Stimulated activated CD4-positive, alpha-beta T cell treated with anti-CD3 and anti-CD28 coated beads, TNF-alpha, amount 100 ng/mL, for 1 hour (primary cell): ENCODE data around the gene MLC1.

Experiments used
- DNase-seq, 3 donors: peaks; one replicate each; pipeline ENCODE4 v3.0.0-alpha.2; 2020; ENCODE audit warnings: low read depth in 3 of 3, low spot score in 1 of 3

MLC1 gene

DNA sequence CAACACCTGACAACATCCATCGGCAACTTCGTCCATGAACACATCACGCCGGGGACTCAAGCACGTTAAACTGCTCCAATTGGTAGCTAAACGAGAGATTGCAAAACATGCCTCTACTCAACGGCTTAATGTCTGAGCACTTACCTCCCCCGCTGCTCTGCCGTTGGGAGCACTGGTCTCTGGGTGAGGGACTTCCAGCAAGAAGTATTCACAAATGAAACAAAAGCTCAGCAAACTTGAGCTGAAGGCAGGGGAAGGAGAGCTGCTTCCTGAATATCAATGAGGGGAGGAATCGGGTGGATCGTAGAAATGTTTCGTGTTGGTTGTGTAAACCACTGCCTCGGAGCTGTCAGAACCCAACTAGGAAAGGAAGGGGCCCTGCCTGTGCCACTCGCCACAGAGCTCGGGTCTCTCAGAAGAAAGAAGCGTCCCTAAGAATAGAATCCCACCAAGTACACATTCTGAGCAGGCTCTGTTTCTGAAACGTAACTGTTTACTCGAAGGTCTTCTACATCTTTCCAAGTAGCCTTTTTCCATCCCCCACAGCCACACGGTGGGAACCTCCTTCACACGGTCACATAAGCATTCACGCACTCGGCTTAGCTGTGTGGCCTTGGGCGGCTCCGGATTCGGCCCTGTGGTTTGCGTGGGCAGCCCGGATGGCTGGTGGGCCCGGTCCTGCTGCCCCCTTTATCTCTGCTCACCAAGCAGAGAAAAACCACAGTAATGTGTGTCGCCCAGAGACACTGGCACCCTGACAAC lies at the start of gene MLC1:
TSS of gene MLC1 (minus strand) at position 216 of the 762 bp plus-strand sequence. CDS start 524 bp downstream, outside the sequence.
- no peak for DNase-seq

DNA sequence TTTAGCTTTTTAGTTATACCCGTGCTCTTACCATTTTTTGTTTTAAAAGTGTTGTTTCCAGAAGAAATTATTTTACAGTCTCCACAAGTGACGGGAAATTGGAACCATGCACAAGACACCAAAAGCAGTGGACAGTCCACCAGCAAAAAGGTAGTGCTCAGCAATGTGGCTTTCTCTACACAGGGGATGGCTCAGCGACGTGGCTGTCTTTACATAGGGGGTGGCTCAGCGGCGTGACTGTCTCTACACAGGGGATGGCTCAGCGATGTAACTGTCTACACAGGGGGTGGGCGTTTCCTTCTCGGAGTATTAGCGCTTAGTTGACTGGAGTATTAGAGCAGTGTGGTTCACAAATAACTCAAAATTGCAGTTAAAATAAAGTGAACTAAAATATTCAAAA lies 49.3 kb upstream of the MLC1 start:
- no peak for DNase-seq

DNA sequence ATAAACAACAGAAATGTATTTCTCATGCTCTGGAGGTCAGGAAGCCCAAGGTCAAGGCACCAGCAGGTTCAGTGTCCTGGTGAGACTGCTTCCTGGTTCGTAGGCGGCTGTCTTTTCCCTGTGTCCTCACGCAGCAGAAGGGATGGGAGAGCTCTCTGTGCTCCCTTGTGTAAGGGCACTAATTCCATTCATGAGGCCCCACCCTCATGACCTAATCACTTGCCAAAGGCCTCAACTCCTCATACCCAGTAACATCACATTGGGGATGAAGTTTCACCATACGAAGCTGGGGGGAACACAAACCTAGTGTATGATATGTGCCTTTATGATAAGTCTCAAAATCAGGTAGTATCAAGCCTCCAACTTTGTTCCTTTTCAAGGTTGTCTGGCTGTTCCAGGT lies 46.7 kb upstream of the MLC1 start:
- no peak for DNase-seq

DNA sequence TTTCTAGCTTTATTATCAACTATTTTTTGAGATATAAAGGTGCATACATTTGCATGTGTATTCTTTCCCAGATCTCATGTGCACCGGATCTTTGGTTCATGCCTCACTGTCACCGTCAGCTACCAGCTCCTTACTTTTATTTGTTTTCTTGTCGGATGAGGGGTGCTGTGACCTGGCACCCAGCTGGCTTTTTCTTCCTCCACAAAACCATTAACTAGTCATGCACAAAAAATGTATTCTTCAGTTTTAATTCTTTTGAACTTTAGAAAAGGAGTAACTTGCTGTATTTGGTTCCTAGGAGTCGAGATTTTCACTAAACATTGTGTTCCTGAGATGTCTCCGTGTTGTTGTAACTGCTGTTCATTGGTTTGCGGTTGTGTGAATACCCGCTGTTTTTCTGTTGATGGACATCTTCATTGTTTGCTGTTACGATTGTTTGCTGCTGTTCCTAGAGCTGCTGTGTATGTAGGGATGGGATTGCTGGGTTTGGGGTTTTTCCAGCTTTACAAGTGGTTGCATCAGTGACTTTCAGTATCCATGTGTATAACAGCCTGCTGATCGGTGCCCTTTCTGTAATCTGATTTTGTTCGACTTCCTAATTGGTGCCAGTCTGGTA lies 44.0 kb upstream of the MLC1 start:
- DNase-seq = no peak

DNA sequence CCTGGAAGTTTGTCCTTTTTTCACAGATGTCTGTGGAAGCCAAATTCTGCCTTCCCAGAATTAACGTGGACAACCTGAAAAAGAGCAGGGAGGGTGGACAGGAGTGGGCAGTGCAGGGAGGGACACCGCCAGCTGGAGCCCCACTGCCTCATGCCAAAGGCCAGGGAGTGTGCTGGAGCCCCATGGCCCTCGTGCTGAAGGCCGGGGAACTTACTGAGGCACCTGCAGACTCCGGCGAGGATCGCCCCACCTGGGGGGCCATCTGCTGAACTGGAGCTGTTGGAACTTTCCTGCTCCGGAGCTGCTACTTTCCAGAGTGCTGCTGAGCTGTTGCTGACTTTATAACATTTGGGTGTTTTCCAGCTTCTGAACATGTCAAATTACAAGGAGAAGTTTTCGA lies 39.8 kb upstream of the MLC1 start:
- no peak for DNase-seq

DNA sequence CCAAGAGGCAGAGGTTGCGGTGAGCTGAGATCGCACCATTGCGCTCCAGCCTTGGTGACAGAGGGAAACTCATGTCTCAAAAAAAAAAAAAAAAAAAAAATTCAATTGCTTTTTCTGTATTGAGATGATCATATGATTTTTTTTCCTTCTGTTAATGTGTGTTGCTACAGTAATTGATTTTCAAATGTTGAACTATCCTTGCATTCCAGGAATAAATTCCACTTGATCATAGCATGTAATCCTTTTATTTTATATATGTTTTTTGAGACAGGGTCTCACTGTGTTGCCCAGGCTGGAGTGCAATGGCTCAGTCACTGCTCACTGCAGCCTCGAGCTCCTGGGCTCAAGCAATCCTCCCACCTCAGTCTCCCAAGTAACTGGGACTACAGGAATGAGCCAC lies 37.9 kb upstream of the MLC1 start:
- no peak for DNase-seq

DNA sequence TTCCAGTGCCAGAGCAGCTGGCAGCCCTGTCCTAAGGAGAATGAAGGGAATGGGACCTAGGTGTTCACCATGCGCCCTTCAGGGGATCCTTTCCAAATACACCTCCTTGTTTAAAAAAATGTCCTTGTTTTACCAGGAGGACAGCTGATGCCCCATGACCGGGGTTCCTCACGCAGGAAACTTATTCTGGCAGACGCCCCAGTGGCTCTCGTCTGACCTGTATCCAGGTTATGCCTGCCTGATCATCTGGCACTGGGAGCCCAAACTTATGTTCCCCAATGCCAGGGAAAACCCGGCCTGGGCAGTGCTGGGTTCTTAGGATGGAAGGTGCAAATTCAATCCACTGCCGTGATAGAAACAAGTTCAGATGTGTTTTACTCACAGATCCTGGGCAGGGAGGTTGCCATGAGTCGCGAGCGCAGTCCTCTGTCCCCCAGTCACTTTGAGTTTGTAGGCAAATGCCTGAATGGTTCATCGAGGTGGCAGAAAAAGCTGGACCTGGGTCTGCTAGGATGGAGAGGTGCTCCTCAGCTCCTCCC lies 36.0 kb upstream of the MLC1 start:
- DNase-seq = no peak

DNA sequence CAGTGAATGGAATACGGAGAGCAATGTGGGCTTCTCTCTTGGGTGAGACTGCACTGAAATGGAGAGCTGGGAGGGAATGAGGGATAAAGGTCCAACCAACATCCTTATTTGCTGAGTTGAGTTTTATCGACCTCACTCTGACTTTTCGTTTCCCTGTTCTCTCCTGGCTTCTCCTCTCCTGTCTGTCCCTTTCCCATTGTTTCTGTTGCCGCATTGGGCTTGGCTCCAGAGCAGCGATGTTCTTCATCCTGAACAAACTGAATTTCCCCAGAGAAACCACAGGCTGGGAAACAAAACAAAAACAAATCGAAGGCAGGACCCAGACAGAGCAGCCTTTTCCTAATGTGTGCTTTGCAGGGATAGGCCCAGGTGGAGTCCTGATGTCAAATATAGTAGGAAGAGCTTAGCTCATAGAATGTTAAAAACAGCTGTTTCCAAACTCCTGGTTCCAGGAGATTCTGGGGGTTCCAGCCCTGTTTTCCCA lies 34.6 kb upstream of the MLC1 start:
- DNase-seq = no peak

DNA sequence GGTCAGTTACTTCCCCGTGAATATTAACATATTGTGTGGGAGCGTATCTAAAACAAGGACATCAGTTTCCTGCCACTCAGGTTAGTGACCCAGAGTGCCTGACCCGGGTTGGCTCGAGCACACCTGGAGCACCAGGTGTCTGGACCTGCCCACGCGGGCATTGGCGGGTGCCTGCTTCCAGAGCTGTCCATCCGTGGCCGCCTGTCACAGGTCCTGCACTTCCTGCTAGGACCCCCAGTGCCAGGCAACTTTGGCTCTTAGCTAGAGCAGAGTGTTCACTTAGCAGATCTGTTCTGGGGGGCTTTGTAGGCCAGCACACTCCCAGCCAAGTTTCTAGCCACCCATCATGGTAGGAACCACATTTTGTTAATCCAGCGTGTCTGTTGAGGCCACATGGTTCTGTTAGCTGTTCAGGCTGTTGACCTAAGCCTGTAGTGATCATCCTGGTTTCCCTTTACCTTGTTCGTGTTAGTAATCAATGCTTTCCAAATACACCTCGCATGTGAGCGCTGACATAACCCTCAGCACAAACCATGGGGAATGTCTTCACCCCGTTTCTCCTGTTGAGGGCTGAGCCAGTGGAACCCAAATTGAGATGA lies 34.0 kb upstream of the MLC1 start:
- no peak for DNase-seq

DNA sequence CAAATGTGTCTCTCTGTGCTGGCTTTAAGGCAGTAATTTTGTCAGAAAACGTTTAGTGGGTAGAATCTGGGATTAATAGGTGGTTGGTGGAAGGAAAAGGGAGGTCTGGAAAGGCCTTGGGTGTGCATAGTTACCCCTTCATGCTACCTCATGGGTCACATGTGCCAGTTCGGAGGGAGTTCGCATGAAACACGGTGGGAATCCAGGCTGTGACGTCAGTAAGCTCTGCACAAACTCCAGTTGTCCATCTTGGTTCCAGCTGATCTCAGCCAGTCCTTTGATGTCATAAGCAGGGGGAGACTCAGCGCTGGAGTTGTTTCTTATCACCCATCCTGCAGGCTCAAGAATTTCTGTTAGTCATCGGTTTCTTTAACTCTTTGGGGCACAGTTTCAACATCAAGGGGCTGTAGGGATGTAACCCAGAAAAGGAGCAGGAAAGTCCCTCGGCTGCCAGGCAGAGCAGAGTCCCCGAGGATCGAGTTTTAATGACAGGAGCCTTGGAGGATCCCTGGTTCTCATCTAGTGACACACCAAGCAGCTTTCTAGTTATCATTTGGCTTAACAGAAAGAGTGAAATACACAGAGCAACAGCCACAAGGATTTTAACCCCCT lies 33.4 kb upstream of the MLC1 start:
- no peak for DNase-seq

DNA sequence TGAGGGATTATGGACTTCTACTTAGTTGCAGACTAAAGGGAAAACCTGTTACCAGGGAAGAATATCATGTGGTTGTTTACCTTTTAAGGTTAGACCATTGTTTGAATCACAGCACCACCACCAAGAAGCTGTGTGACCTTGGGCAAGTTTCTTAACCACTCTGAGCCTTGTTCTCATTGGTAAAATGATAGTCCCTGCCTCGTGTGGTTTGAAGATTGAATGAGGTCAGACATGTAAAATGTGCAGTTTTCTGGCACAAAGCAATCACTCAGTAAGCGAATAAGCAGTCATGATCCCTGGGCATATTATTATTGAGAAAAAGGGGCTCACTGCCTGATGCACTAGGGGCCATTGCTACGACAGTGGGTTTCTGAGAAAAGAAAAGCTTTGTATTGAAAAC lies 32.9 kb upstream of the MLC1 start:
- DNase-seq = no peak

DNA sequence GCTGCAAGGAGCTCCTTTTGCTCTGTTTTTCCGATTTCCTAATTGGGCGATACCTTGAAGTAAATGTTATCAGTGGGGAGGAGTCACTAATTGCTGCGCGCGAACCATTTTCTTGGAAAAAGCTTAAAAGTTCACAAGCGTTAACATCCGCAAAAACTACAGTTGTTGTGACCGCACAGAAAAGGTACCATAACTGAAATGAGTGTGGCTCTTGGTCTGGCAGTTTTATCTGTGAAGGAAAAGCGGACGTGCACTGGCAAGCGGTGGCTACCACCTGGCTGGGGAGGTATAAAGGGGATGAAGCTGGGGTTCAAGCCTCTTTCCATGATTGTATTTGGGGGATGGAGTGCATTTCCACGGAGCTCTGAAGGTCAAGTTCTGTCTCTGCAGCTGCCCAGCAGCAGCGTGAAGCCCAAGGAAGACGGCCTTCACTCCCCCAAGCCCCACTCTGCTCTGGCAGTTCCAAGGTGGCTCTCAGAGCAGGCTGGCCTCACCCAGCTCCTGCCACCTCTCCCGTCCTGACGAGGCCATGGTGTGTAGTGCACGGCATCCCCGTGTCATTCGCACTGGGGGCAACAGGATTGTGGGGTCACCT lies 32.0 kb upstream of the MLC1 start:
- no peak for DNase-seq

DNA sequence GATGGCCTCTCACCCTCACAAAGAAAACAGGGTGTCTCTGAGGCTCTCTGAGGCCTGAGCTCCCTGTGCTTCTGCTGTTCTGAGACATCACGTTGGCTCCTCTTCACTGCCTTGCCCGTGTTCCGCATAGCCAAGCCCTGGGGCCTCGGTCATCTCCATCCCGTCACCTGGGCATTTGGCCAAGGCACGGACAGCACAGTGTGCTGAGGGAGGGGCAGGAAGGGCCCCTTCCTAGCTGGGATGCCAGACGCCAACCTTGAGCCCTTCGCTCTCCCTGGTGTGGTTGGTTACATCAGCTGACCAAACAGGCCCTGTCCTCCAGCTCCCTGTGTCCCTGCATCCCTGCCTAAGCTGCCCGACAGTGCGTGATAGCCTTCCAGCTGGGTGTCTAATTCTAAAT lies 30.5 kb upstream of the MLC1 start:
- DNase-seq = no peak

DNA sequence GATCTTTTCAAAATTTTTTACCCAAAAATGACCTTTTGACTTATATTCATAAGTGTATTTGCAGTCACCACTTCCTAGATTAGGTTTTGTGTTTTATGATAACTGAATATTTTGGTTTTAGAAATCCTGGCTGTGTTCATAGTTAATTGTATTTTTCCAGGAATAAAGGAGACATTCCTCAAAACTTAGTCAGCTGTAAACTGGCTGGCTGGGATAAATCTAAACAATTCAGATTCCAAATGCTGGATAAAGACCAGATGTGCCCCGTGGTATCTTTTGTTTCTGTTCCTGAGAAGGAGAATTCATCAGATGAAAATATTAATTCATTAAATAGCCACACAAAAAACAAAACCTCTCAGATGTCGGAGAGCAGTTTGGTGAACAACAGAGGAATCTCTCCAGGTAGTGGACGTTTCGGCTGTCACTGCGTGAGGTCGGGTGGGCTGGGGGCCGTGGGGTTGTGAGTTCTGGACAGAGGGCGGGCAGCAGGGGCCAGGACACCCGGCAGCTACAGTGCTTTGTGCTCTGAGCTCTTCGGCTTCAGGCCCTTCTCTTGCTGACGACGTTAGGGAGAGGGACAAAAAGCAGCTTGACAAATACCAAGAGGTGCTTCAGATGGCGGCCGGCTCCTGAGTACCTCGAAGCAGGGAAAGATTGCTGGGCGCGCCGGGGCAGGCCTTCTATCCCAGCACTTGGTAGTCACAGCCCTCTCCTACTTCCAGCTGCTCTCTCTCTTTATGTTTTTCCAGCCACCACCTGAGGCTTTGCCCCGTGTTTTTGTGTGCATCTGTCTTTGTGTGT lies 29.2 kb upstream of the MLC1 start:
- no peak for DNase-seq

DNA sequence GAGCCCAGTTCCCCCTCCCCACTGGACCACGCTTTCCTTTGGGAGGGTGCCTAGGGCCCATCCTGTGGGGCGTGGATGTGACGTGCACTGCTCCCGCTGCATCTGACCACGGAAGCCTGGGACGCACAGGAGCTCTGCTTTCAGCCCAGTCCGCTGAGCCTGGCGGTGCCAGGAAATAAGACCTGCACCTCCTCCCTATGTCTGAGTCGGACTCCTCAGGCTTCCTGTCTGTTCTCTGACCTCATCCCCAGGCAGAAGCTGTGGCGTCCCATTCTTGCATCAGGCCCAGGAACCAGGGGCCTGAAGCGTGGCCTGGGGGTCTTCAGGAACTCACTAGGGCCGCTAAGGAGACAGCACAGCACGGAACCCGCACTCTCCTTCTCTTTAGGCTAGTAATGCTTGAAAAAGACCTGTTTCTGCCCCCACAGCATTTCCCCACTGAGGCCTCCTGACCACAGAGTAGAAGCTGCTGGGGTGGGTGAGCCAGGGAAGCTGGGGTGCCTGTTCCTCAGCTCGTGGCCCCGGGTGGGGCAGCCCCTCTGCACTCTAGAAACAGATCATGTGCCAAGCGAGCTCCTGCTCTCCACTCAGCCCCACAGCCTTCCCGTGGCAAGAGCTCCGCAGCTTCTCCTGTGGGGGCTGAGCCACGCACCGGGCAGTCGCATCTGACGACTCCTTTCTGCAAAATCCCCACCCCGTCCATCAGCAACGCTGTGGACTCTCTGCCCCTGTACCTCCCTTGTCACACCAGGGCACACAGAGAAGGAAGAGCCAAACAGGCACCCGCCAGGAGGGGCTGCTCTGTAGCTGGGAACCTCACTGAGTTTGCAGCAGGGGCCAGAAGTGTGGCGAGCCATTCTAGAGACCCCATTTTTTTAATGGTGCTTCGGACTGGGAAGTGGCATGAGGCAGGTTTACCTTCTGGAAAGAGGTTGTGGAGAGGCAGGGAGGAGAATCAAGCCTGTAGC lies 27.2 kb upstream of the MLC1 start:
- no peak for DNase-seq

DNA sequence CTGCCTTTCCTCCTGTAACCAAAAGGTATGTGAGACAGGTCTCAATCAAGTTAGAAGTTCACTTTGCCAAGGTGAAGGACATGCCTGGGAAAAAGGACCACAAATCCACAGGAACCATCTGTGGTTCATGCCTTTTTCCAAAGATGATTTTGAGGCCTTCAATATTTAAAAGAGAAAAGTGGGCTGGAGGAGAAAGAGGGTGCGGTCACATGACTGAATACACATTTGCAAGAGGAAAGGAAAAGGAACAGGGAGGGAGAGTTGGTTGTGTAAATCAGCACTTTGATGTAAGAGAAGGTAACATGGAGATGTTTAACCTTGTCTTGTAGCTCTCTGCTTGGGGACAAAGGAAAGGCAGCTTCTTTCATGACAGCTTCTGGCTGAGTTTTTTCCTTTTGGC lies 25.8 kb upstream of the MLC1 start:
- DNase-seq = no peak

DNA sequence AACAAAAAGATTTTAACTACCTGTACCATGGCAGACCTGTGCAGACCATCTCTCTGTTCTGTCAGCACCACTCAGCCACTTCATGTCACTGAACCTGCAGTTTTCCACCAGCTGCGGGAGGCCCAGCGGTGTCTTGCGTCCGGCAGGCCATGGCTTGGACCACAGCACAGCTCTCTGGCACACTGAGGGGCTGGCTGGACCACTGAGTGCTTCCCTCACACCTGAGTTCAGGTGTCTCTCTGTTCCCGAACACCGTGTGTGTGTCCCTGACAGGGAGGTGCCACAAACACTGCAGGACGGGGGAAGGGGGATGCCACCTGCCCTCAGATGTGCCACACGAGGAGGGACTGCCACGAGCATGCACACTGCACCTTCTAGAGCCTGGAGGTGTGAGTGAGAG lies 22.3 kb upstream of the MLC1 start:
- no peak for DNase-seq

DNA sequence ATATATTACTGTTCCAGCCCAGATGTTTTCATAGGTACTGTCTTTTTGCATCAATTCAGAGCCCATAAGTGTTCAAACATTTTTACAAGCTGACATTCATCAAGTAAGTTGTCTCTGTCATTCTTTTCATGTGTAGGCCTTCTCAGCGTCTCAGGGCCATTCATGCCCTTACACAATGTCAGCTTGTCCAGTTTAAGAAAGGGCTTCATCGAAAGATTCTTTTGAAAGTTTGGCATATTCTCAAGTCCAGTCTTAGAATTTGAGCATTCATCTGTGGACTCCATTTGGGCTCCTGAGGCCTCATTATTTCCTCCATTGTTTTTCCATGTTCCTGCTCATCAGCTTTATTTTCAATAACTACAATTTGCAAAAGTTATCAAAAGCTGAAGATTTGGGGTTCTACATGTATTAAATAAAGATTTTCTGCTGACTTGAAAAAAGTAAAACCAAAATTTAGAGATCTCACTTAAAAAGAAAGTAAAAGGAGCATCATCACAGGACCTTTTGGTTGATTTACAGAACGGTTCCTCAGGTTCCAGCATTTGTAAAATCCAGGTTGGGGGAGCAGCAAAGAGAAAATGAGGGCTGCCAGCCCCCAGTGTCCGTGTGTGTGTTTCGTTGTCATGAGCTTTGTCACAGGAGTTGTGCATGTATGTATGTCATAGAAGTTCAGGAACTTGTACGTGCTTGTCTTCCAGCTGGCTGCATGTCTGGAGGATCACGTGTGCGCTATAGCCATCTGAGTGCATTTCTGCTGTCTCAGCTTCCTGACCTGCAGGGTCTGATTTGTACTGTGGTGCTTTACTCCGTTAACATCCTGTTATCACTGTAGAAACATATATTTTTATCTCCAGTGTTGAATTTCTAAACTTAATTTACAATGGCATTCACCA lies 20.2 kb upstream of the MLC1 start:
- DNase-seq = no peak
